HL-60/S4 treated with phorbol 12-myristate 13-acetate at 8.2 ng/mL for 4 days and 3 days (cell line): Measurements from ENCODE around the gene SIGLEC7.
"Not testable (repeated sequence)": the region's sequence is repeated elsewhere in the genome, so short reads cannot be mapped to it uniquely, and the experiment has no call there.

Experiments used
- in situ Hi-C: fragments of 300-500 bp; cut with MboI; formaldehyde crosslinking; loops from 2 replicates; pipeline ENCODE4 v1.15.0; 2022; ENCODE audit warnings: low sequenced_read_pairs

SIGLEC7 gene

DNA sequence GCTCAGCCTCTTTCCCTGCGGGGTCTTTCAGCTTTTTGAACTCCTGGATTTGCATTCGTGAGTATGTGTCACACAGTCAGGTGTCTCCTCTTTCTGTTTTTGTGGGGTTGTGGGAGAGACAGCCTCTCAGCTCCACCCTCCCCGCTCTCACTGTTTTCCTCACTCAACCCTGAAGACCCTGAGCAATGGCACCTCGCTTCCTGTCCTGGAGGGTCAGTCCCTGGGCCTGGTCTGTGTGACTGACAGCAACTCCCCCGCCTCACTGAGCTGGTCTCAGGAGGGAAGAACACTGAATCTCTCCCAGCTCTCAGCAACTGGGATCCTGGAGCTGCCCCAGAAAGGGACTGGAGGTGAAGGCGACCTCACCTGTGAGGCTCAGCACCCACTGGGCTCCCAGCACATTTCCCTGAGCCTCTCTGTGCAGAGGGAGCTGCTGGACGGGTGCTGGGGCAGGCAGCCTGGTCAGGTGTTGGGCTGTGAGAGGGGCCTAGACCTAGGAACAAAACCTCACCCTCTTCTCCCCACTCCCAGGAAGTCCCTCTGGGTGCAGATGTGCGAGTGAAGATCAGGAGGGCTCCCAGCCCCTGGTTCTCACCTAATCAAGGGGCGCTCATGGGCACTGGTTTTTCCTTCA is 4.2 kb upstream of the SIGLEC7 start:
- in situ Hi-C loops = no loop called here

DNA sequence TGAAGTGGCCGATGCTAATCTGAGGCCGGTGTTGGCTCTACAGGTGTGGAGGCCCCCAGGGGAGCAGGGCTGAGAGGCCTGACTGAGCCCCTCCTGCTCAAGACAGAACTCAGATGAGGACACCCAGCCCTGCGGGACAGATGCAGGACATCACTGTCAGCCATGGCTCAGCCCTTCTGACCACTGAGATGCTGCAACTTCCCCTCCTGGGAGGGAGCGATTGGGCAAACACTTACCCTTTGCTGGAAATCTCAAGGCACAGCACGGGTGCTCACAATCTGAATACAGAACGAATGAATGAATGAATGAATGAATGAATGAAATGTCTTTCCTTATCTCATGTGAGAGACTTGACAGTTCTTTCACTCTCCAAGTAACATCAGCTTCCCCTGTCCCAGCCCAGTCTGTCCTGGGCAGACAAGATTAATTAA is 3.5 kb upstream of the SIGLEC7 start:
- in situ Hi-C loops = no loop called here

- in situ Hi-C loops = no loop called here
Measured at GRCh38 chr19:51139299-51140014, 2.6 kb upstream of the SIGLEC7 start.

- in situ Hi-C loops = no loop called here
Measured at GRCh38 chr19:51140441-51140840, 1.7 kb upstream of the SIGLEC7 start.

DNA sequence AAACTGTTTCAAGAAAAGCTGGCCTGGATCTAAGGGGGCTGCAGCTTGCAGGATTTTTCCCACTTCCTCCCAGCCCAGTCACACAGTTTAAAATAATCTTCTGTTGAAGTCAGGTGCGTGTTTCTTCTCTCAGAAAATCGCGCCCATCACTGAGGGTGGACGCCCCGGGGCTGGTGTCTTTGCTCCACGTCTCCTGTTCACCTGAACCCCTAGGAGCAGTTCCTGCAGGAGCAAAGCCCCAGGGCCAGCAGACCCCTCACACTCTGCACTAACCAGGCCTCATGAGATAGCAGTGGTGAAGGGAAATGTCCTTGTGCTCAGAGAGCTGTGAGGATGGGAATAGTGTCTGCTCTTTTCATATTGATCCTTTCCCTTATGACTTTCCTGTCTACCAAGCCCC is 920 bp upstream of the SIGLEC7 start:
- in situ Hi-C loops = no loop called here

DNA sequence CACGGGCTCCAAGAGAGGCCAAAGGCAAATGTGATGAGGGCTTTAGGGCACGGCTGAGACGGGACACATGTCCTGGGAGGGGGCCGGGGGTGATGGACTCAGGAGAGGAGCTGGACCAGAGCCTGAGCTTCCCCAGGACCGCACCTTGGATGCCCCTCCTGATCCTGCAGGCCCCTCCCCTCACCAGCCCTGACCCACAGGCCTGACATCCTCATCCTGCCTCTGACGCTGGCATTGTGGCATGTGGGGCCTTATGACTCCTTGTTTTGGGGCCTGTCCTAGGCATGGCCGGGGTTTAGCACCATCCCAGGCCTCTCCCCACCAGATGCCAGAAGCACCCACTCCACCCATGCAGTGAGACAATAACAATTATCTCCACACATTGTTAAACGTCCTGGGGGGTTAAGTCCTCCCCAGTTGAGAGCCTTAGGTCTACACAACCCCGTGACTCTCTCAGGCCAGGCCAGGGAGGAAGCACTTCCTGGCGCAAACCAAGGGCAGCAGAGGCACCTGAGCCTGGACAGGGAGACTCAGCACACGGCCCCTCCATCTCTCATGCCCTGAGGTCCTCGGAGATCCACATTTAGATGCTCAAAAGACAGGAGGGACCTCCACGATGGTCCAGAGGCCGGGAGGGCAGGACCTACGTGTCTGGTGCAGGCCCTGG is 841 bp downstream of the SIGLEC7 start:
- in situ Hi-C loops = not testable (repeated sequence)

- in situ Hi-C loops = no loop called here
Measured at GRCh38 chr19:51143486-51143885, 1.4 kb downstream of the SIGLEC7 start.

GRCh38 chr19:51144482-51145045 is 2.5 kb downstream of the SIGLEC7 start:
- in situ Hi-C loops = no loop called here

DNA sequence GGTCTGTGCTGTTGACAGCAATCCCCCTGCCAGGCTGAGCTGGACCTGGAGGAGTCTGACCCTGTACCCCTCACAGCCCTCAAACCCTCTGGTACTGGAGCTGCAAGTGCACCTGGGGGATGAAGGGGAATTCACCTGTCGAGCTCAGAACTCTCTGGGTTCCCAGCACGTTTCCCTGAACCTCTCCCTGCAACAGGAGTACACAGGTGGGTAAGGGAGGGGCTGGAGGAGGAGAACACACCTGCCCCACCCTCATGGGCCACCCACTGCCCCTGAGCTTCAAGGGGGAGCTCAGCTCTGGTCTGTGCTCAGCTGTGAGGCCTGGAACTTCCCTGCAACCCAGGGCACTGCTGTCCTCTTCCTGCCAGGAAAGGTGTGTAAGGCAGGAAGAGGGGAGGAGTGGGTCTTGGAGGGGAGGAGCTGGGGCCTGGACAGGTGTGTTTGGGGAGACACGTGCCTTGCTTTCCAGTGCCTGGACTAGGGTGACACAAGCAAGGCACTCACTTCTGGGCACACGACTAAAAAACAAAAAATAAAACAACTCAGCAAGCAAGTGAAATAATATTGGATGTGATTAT is 3.9 kb downstream of the SIGLEC7 start:
- in situ Hi-C loops = no loop called here

DNA sequence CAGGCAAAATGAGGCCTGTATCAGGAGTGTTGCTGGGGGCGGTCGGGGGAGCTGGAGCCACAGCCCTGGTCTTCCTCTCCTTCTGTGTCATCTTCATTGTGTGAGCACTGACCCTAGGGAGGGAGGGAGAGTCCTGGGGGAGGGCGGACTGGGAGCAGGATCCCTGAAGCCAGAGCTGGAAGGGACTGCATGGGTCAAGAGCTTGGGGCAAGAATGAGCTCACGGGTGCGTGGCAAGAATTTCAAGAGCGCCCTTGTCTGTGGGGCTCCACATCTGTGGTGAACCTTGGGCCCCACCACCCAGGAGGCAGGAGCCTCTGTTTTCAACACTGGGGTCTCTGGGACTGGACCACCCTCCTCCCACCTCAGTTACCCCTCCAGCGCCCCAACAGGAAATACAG is 4.7 kb downstream of the SIGLEC7 start:
- in situ Hi-C loops = no loop called here

DNA sequence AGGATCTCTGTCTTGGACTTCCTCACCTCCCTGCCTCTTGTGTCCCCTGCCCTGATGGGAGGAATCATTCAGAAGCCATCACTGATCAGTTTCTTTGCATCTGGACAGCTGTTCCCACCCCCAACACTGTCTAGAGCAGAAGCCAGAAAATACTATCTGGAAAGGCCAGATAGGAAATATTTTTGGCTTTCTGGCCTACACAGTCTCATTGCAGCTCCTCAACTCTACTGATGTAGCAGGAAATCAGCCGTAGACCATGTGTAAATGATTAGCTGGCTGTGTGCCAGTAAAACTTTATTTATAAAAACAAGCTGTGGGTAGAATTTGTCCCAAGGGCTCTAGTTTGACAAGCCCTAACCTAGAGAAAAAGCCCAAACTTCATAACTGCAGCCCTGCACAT is 5.6 kb downstream of the SIGLEC7 start:
- in situ Hi-C loops = no loop called here

GRCh38 chr19:51148580-51148979 is 6.5 kb downstream of the SIGLEC7 start:
- in situ Hi-C loops = no loop called here

DNA sequence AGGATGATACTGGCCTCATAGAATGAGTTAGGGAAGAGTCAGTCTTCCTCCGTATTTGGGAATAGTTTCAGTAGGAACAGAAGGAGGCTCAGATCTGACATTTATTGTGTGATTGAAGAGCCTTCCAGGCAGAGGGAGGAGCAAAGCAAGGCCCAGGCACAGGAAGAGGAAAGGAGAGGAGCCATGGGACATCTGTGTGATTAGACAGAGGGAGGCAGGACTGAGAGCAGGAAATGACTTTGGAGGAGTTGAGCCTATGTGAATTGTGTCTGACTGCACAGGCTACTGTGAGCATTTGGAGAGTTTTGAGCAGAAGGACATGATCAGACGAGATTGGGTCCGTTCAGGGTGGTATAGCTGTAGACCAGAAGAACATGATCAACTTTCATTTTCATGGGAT is 8.5 kb downstream of the SIGLEC7 start:
- in situ Hi-C loops = no loop called here

- in situ Hi-C loops = no loop called here
Measured at GRCh38 chr19:51156710-51157109, 14.6 kb downstream of the SIGLEC7 start.

GRCh38 chr19:51157265-51157664 is 15.2 kb downstream of the SIGLEC7 start:
- in situ Hi-C loops = no loop called here

DNA sequence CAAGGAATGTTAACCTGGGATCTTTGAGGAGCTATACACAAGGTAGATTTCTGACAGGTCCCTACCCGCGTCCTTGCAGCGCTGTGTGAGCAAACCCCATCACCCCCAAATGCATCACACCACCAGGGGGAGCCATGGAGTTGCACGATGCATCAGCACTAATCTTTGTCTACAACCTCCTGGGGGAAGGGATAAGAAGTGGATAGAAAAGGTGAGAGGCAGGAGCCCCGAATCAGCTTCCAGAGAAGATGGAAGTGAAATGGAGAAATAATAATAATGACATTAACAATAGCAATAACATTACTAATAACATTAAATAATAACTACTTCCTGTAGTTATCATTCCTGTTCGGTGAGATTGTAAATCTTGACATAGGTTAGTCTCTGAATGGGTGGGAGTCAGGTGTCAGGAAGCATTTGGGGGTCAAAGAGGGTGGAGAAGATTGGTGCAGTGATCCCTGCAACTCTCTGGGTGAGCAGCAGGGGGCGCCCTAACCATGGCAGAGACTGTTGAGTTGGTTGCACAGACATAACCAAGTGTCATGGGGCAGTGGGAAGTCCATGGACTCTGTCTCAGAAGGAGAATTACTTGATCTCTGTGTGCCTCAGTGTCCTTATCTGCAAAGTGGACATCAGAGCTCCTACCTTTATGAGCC is 16.5 kb downstream of the SIGLEC7 start:
- in situ Hi-C loops = no loop called here

DNA sequence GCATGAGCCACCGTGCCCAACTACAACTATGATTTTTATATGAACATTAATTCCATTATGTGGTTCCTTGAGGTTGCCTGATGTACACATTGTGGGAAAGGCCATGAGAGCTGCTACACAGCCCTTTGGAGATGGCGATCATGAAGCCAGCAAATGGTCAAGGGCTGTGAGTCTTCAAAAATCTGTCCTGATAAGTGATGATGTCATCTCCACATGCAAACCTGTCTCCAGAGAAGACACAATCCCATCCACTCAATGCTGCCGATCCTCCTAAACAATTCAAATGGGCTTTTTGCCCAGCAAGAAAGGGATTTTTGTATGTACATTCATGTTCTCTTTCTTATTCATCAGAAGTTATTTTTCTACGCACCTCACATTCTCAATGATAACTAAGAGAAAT is 17.6 kb downstream of the SIGLEC7 start:
- in situ Hi-C loops = loop anchor here (10.0 kb wide), 1 partner anchor 95 kb away; the partner anchor contains the start of gene SIGLECL1

- in situ Hi-C loops = loop anchor here (10.0 kb wide), 1 partner anchor 94 kb away; the partner anchor contains the start of gene SIGLECL1
Measured at GRCh38 chr19:51161266-51161665, 19.2 kb downstream of the SIGLEC7 start.

DNA sequence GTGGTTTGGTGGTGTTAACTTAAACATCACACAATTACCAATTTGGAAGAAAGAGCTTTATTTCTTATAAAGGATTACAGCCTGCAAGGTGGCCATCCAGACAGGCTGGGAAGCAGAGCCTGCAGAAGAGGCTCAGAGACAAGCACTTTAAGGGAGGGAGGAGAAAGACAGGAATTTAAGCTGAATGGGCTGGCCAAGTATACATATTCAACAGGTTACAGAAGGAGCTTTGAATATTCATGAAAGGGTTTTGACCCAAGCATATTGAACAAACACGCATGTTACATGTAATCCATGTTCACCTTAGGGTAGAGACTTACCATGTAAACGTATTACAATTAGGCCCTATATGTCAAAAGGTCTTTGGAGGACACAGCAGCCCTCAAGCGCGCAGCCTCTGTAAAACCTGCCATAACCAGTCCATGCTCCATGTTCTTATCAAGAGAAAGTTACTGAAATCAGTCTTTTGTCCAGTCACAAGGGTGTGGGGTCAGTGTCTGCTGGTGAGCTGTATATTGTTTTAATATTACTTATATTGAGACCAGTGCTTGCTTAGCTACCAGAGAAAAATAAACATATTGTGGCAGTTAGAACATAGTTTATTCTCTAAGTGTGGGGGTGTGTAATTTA is 19.9 kb downstream of the SIGLEC7 start:
- in situ Hi-C loops = loop anchor here (10.0 kb wide), 1 partner anchor 93 kb away; the partner anchor contains the start of gene SIGLECL1

GRCh38 chr19:51163257-51163656 is 21.2 kb downstream of the SIGLEC7 start:
- in situ Hi-C loops = loop anchor here (10.0 kb wide), 1 partner anchor 92 kb away; the partner anchor contains the start of gene SIGLECL1
